Iris pigment epithelial cell (primary cell): Measurements from ENCODE around the gene CD109.
"Not testable (repeated sequence)": the region's sequence is repeated elsewhere in the genome, so short reads cannot be mapped to it uniquely, and the experiment has no call there.

Experiments used
- DNase-seq: peaks from one replicate; pipeline ENCODE4 v3.0.0-alpha.2; 2011; ENCODE audit warnings: low read depth

Gene CD109

DNA sequence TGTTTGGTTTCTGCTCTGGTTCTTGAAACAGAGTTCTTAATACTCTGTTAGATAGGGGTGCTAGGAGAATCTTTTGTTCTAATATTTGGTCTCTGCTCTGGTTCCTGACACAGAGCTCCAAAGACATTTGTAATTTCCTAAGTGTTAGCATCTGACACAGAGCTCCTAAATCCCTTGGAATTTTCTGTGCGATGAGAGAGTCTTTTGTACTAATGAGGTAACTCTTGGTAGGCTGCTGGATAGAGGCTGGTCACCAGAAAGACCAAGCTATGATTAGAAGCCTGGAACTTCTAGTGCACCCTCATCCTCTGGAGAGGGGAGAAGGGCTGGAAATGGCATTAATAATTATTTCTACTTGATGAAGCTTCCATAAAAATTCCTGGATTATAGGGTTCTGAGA, 7.7 kb upstream of the CD109 start:
- no peak for DNase-seq

DNA sequence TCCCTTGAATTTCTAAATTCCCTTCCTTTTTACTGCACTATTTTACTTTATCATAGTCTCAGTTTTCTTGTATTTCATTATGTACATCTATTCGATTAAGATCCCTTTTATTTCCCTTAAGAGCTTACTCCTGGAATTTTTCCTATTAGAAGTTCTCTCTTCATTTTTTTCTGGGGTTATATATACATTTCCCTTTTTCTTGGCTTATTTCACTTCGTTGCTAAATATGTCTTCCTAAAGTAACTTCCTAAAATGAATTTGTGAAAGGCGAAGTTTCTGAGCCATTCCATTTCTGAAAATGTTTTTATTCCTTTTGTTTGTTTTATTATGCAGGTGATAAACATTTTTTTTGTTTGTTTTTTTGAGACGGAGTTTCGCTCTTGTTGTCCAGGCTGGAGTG, 5.9 kb upstream of the CD109 start:
- no peak for DNase-seq

DNA sequence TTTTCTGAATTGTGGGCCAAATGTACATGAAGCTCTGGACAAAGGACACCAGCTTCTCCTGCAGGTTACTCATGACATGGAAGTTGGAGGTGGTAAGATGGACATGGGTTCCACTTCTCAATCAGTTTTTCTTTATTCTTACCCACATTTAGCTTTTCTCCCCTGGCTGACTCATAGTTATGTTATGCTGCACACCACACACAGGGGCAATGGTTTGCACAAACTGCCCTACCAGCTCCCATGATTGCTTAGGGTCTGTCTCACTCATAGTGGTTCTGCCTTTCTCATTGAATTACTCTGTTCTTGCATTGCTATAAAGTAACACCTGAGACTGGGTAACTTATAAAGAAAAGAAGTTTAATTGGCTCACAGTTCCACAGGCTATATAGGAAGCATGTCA, 4.5 kb upstream of the CD109 start:
- DNase-seq: peak; percentile 51

DNA sequence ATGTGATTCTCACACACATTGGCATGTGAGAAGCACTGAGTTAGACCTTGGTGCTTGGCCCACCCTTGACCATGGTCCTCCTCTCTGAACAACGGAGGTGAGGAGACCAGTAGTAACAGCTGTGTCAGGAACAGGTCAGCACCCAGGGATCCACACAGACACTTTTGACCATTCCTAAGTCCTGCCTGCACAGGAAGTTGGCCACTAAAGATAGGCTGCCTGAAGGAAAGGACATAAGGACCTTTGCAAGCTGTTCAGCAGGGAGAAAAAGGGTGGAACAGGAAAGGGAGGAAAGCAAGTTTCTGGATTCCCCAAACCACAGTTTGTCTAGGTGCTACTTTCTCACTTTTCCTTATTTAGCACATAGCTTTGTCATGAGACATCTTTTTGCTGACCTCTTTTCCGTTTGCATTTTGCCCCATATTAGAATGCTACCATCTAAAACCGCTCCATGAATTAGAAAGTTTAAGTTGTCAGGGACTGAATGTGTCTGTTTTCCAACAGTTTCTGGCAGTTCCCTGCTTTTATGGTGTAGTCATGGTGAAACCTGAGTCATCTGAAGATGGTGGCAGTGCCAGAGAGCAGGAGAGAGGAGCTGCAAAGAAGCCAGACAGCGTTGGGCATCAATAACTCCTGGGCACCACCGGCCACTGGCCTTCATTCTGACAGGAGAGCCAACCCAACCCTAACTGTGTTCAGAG, 1.1 kb upstream of the CD109 start:
- peak; percentile 50 for DNase-seq

DNA sequence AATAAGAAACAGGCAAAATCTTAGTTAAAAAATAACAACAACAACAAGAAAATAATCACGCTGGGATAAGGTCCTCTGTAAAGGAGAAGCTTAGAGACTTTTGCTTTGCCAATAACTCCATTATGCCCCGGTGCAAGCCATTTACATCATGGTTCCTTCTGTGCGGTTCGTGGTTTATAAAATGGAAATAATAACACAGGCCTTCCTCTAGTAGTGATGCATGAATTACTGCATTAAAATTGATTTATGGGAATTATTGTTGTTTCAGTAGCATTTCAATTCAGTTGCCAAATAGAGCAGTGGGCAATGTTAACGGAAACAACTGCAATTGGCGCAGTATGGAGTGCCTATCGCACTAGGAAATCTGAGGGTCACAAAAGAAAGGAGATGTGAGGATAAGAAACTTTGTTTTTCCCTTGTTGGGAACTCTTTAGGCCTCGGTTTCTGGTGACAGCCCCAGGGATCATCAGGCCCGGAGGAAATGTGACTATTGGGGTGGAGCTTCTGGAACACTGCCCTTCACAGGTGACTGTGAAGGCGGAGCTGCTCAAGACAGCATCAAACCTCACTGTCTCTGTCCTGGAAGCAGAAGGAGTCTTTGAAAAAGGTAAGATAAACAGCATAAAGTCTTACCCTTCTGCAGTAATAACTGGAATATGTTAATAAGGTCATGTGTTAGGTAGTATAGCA, 1.1 kb downstream of the CD109 start:
- DNase-seq: no peak

DNA sequence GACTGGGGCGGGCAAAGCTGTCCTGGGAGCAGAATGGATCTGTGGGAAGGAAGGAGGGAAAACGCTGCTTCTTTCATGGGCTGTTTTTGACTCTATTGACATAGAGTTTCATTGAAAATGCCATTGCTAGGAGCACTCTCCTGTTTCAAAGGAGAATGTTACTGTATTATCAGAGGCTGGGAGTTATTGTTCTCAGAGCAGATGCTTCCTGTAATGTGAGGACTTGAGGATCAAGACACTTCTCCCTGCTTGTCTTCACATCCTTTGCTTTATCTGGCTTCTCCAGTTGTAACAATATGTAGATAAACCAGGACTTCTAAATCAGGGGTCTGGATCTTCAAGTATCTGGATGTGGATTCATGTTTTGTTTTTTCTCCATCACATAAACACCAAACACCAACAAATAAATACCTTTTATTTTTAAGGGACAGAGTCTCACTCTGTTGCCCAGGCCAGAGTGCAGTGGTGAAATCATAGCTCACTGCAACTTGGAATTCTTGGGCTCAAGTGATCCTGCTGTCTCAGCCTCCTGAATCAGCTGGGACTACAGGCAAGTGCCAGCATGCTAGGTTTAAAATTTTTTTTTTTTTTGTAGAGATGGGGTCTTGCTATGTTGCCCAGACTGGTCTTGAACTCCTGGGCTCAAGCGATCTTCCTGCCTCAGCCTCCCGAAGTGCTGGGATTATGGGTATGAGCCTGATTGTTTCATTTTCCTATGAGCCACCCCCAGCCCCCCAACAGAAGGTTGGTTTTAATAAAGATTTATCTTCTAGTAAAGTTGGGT, 3.9 kb downstream of the CD109 start:
- no peak for DNase-seq

DNA sequence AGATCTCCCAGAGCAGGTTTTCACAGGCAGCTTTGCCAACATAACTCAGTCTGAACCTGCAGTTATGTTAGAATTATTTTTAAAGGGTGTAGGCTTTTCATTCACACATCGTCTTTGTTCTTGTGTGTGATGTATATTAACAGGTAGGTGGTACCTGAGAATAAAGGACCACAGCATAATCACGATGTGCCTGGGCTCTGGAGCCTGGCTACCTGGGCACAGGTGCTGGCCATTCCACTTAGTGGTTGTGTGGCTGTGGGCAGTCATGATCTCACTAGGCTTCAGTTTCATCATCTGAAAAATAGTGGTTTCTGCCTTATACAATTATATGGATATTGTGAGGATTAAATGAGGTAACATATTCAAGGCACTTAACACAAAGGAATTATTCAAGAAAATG, 6.4 kb downstream of the CD109 start:
- DNase-seq: no peak

DNA sequence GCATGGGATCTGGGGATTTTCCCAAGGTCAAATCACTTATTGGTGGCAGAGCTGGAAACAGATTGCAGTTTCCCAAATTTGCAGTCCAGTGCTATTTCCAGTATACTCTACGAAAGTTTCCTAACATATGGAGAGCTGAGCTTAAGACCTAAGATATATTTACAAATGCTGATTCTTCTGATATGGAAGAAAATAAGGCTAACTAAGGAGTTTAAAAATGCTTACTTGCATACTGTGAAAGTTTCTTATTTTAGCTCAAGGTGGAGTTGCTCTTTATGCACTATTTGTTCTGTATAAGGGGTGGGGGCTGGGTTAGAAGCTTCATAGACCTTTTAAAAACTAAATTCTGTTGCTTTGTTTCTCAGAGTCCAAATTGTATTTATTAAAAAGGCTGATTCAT, 7.5 kb downstream of the CD109 start:
- no peak for DNase-seq

DNA sequence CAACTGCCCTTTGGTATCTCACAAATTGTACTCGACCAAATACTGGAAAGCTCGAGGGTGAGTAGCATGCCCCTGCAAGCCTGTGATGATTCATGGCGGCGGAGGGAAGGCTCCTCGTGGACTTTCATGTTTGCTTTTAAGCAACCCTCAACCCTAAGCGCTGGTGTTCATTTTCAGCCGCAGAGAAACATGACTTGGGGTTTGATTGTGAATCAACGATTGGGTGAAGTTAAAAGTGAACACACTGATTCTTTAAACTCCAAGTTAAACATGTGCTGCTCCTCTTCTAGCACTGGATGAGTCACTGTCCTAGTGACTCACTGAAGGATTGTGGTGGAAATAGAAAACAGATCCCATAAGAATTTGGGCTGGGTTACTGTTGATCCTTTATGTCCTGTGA, 8.3 kb downstream of the CD109 start:
- peak; percentile 98 for DNase-seq

DNA sequence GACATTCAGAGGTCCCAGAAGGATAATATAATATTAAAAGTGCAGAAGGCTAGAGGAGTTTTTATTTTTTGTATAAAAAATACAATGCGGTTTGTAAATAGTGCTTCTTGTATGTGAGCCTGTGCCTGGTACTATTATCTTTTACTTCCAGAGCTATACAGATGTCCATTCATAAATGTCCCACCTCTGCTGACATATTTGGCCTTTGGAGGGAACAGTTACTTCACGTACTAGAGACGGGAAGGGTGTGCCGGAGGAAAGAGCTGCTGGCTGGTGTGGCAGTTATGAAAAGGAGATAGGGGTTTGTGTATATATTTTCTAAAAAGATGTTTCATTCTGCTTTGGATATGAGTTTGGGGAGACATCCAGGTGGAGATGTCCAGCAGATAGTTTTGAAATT, 8.8 kb downstream of the CD109 start:
- peak; percentile 18 for DNase-seq

DNA sequence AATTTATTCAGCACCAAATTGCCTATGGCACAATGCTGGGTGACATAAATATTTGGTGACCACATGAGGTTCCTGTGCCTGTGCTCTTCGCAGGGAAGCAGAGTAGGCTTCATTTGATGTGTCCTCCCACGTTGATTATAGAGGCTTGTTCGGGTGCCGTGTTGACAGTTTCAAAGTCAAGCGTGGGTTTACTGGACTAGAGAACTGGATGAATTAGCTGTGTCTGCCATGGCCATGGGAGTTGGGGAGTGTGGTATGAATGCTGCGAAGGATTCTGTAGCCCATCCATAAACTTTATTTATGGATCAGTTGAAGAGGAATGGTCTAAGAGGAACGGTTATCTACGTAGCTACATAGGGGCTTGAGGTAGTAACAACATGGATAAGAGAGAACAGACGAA, 11.0 kb downstream of the CD109 start:
- no peak for DNase-seq

DNA sequence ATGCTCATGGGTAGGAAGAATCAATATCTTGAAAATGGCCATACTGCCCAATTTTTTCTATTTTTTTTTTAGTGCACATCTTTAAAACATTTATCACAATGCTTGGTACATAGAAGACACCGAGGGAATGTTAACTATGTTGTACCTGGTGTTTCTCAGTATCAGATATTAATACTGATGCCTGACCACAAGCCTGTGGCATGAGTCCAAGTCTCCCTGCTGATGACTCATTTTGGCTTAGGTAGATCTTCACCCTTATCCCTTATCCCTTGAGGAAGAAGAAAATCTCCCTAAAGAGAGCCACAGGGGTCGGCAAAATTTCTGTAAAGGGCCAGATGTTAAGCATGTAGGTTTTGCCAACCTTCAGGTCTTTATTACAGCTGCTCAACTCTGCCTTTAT, 14.5 kb downstream of the CD109 start:
- peak; percentile 83 for DNase-seq

DNA sequence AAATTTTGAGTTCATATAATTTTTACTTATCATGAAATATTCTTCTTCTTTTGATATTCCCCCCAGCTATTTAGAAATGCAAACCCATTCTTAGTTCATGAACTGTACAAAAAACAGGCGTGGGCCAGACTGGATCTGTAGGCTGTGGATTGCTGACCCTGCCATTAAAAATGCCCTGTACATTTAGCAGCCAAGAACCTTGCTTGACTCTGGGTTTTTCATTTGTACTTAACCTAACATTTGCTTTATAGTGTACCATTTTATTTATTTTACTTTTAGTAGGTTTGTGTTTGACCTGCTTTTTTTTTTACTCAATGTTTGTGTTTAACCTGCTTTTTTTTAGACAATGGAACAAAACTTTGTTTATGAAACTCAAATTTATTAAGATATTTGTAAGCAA, 14.9 kb downstream of the CD109 start:
- DNase-seq: no peak

DNA sequence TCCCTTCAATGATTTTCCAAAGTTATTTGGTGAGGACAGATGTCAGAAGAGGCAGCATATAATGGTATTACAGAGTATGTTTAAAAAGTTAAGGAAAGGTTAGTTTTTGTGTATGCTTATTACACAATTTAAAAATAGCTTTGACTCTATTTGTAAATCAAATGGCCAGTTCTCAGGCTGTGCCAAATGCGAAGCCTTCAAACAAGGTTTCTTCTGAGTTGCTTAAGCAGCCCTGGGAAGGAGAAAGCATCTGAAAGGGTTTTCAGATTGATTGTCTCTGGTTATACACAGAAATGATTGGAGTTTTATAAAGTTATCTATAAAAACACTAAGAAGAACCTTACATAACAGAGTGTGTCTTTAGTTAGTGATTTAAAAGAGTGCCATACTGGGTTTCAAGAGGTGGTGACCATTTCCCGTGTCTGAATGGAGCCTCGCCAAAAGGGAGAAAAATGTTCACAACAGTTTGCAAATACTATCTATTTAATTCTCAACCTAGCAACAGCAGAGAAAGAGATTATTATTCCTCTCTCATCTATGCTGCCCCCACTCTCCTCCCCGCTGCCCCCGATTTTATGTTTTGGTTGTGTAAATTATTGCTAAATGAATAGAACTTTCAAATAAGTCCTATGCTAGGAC, 16.7 kb downstream of the CD109 start:
- peak; percentile 29 for DNase-seq

DNA sequence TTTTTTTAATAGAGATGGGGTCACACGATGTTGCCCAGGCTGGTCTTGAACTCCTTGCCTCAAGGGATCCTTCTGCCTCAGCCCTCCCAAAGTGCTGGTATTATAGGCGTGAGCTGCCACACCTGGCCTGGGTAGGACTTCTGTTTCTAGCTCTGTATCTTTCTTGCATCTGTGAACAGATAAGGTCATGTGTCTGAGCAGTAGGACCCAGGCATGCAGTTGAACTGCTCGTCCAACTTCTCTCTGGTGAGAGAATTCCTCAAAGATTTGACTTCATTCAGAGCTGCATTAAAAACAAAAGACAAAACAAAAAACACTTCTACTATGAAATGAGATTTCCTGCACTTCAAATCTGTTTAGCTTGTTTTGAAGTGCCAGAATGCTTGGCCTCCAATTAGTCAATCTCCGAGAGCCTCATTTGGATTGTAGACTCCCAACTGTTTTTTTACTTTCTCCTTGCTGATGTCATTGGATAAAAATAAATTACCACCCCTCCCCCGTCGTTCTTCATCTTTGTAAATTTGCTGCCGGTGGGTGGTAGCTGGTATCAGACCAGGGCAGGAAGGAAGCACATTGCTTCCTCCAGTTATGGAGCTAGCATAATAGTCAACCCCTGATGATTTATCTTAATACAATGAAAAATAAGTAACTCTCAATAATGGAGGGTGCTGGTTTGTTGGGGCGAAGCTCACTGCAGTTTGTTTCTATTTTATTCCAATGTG, 17.6 kb downstream of the CD109 start:
- DNase-seq: no peak

DNA sequence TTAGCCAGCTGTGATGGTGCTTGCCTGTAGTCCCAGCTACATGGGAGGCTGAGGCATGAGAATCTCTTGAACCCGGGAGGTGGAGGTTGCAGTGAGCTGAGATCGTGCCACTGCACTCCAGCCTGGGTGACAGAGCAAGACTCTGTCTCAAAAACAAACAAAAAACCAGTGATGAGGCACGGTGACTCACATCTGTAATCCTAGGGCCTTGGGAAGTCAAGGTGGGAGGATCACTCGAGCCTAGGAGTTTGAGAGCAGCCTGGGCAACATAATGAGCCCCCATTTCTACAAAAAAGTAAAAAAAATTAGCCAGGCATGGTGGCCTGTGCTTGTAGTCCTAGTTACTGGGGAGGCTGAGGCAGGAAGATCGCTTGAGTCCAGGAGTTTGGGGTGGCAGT, 19.1 kb downstream of the CD109 start:
- peak; percentile 63 for DNase-seq

DNA sequence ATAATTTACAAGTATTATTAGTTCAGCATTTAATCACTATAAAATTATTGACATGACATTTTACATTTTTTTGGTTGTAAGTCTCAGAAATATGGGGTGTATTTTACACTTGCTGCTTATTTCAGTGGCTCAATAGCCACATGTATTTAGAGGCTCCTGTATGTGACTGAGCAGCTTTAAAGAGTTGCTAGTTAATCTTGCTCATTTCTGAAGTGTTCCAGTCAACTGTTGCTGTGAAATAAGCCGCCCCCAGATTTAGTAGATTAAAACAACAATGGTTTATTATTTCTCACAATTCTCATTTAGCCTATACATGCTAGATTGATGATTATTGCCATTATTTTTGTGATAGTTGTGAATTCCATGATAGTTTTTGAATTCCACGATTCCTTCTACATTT, 23.0 kb downstream of the CD109 start:
- DNase-seq: no peak

DNA sequence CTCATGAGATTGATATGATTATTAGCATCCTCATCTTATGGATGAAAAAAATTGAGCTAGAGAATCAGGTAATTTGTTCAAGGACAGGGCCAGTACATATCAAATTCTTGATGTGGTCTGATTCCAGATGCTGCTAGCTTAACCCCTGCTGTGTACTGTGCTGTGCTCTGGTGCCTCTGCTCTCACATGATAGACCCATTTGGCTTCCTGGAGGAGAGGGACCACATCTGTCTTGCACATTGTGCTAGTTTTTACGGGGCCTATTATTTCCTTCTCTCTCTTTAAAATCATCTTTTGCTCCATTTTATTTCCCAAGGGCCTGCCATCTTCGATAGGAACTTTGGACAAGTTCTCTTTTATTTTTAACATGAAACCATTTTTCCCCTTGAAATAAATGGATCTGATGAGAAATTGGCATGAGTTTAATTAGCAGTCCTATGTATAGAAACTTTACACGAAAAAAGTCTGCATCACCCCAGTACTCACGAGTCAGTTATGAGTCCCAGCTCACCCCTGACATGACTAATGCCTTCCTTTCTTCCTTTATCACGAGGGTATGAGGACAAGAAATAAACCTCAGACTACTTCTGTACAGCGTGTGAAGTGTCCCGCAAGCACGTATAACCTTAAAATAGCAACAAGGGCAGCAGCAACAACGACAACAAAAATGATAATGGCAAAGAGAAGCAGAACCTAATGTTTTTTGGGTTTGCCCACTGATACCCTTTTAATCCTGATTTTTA, 26.5 kb downstream of the CD109 start:
- DNase-seq: peak; percentile 92

DNA sequence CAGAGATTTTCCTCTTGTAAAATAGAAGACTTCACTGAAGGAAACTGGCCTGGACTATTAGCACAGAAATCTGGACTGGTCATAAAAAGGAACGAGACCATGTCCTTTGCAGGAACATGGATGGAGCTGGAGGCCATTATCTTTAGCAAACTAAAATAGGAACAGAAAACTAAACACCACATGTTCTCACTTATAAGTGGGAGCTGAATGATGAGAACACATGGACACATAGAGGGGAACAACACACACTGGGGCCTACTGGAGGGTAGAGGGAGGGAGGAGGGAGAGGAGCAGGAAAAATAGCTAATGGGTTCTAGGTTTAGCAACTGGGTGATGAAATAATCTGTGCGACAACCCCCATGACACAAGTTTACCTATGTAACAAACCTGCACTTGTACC, 27.5 kb downstream of the CD109 start:
- not testable (repeated sequence) for DNase-seq

DNA sequence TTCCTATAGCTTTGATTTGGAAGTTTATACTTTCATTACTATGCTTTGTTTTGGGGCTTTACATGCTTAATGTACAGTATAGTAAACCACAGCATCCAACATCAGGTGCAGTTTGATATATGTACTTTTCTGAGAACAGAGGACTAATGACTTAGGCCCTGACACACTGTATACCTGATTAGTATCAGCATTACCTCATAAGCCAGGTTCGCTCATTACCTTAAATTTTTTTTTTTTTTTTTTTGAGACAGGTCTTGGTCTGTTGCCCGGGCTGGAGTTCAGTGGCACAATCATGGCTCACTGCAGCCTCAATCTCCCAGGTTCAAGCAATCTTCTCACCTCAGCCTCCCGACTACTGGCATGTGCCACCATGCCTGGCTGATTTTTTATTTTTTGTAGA, 28.4 kb downstream of the CD109 start:
- no peak for DNase-seq

DNA sequence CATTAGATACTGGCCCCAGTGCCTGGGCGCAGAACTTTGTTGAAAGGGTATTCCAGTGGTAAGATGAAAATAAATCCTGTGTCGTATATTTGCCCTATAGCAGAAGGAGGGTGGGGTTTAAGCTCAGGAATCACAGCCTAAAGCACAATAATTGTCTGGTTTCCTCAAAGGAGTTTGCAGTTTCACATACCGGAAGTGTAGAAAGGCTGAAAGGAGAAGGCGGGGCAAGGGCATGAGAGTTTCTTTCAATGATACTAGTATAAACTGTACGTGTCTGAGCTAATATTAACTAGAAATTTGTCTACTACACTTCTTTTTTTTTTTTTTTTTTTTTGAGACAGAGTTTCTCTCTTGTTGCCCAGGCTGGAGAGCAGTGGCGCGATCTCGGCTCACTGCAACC, 29.2 kb downstream of the CD109 start:
- DNase-seq: not testable (repeated sequence)
